HG03460 (cell line): ENCODE results near the gene BTBD18.
A peak's percentile ranks its signal among the peaks of the same experiment; 100 is the strongest.

Experiments
- ATAC-seq: cut with Tn5 transposase; IDR thresholded peaks from one replicate; pipeline ENCODE4 v1.9.1; 2021; ENCODE audit not compliant: unreplicated experiment

The BTBD18 gene

DNA sequence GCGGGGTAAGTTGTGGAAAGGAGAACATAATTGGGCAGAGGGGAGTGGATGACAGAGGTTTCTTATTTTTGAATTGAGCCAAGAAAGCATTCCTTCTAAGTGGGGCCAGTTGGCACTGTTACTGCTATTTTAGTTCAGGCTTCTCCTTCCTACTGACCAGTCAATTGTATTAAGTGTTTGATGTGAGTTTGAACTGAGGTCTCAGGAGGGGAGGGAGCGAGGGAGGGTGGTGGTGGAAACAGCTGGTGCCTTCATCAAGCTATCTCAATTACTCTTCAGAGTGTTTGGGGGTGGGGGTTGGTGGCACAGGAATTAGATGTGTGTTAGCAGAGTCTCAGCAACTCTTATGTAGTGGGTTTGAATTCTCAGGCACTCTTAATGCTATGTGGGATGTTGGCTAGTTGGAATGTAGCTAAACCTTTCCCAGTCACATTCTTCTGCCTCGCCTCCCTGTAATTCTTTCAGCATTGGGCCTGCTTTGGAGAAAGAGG is 24.5 kb upstream of the BTBD18 start:
- ATAC-seq: no peak

DNA sequence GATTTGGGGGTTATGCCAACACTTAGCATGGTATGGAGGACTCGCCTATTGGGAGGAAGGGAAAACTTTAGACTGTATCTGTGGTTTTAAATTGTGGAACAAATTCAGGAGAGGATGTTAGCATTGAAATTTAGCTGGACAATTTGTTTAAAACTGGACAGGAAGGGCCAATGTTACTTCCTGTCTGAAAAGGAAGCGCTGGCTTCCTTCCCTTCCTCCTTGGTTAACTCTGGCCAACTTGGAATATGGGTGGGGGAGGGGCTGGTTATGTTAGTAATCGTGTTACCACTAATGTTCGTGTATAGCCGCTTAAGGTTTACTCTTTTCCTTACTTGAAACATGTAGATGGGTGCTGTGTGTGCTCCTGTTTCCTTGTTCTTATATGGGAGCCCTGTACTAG is 23.9 kb upstream of the BTBD18 start:
- ATAC-seq: no peak

DNA sequence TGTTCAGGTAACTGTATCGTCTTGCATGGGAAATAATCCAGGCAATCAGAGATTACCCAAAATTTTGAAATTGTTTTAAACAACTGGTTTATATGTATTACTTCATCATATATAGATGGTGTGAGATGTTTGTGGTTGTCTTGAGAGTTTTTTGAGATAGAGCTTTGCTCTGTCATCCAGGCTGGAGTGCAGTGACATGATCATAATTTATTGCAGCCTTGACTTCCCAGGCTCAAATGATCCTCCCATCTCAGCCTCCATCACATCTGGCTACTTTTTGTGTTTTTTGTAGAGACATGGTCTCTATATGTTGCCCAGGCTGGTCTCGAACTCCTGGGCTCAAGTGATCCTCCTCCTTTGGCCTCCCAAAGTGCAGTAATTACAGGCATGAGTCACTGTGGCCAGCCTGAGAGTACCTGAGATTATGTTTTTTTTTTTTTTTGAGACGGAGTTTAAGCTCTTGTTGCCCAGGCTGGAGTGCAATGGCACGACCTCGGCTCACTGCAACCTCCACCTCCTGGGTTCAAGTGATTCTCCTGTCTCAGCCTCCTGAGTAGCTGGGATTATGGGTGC is 21.5 kb upstream of the BTBD18 start:
- no peak for ATAC-seq

DNA sequence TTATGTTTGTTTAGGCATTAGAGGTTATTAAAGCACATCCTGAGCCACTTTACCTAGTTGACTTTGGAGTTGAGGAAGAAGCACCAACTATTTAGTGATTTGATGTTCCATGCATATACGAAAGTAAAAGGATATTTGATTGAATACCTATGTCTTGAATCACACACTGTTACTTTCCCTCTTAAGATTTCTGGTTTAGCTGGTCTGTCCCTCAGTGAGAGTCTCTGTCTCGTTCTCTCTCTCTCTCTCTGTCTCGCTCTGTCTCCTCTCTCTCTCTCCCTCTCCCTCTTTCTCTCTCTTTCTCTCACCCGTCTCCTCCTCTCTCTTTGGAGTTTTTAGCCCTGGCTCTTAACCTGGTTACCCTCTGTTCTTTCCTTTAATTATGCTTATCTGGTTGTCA is 20.9 kb upstream of the BTBD18 start:
- ATAC-seq: no peak

DNA sequence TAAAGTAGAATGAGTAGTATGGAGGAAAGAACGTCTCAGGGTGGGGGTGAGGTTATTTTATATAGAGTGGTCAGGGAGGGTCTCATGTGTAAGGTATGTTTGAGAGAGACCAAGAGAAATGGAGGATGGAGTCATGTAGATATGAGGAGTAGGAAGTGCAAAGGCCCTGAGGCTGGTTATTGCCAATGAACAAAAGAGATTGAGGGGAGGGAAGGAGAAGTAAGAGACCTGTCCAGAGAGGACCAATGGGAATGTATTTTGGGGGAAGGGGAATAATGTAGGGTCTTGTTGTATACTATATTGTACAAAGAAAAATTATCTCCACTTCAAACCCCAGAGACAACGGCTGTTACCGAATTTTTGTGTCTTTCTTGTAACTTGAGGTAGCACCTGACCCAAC is 19.7 kb upstream of the BTBD18 start:
- ATAC-seq: no peak

DNA sequence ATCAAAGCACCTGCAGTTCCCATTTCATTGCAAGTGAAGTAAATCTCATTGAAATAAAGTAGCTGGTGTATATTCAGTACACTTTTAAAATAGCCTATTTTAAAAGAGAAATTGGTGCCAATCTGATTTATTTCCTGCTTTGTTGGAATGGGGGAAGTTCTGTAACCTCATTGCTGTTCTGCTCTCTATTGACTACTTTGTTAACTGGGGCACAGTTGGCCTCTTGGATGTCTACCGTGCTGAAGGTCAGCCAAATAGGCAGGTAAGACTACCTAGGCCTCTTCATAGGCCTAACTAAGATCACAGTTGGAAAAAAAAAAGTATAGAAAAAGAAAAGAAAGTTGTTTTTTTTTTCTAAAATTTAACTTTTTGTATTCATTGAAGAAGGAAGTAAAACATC is 19.2 kb upstream of the BTBD18 start:
- ATAC-seq: no peak

DNA sequence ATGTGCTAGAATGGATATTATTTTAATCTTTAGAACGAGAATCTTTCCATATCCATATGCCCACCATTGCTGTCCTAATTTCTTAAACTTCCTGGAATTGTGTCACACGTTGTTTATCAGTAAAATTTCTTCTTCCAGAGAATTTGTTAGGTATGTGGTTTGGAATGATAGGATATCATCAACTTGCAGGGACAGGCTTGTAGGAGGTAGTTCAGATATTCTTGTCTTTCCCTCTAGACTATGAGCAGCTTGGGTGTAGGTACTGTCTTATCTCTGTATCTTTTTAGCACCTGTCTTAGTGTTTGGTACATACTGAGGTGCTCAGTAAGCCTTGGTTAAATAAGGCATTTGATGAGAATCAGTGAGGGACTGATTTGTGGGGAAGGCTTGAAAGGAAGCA is 13.4 kb upstream of the BTBD18 start:
- ATAC-seq: no peak

DNA sequence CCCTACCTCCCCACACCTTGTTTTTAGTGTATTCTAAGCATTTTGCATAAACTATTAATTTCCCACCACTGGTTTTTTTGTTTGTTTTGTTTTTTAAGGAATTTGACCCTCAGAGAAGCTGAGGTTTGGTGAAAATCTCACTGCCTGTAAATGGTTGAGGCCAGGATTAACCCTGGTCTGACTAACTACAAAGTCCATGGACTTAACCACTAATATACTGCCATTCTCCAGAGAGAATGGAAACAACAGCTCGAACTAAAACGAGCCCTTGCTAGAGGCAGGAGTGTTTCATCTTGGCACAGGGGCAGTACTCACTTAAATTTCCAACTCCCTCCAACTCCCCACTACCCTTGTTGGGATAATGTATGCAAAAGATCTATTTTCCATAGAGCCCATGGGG is 12.9 kb upstream of the BTBD18 start:
- ATAC-seq: no peak

DNA sequence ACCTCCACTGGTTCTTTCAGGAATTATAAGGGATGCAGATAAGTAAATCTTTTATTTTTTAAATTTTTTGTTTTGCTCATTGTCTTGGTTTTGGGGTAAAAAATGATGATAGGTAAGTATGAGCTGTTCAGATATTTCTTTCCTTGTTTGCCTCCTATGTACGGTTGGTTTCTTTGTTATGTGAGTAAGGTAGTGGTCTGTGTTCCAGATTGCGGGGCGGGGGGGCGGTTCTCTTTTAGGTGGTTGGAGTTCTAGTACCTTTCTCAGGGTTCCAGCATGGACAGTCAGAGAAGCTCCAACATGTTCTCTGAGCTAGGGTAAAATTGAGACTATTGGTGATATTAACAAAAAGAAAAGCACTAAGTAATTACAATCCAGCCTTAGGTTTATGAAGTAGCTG is 12.4 kb upstream of the BTBD18 start:
- no peak for ATAC-seq

DNA sequence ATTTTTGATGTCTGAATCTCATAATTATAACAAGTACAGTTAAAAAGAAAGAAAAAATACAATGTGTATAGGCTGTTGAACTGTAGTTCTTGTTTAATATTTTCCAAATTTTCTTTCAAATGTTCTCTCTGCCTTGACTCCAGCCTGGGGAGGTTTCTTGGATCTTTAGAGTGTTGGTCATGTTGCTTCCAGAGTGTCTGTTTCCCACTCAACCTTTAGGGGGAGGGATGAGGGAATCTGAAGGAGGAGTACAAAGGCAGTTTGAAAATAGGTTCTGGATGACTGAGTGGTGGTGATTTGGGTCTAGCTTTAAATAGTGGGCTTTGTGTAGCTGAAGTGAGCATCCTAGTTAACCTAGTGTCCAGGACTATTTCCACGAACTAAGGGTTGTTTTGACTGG is 11.9 kb upstream of the BTBD18 start:
- ATAC-seq: no peak

DNA sequence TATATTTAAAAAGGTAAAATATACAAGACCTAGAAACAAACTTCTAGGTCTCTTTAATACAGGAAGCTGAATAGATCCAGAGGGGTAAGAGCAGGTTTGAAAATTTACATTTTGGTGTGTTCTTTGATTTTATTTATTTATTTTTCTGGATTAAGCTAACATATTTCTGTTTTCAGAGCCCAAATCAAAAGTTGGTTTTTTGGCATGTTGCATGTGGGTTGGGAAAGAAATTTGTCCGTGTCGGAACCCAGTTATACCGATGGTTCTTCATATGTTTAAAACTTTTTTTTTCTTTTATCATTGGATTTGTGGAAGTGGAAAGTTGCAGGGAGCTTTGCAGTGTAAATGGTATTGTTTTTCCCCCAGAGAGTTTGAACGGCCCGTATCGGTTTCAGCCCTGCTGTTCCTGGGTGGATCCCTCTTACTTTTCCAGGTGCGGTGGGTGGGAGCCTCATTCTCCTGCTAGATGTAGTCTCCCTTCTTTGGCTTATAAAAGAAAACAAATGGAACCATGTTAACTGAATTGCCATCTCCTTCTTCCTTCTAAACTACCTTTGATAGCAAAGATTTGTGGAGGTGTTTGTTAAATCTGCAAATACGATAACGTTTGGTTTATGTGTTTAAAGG is 10.7 kb upstream of the BTBD18 start:
- no peak for ATAC-seq

DNA sequence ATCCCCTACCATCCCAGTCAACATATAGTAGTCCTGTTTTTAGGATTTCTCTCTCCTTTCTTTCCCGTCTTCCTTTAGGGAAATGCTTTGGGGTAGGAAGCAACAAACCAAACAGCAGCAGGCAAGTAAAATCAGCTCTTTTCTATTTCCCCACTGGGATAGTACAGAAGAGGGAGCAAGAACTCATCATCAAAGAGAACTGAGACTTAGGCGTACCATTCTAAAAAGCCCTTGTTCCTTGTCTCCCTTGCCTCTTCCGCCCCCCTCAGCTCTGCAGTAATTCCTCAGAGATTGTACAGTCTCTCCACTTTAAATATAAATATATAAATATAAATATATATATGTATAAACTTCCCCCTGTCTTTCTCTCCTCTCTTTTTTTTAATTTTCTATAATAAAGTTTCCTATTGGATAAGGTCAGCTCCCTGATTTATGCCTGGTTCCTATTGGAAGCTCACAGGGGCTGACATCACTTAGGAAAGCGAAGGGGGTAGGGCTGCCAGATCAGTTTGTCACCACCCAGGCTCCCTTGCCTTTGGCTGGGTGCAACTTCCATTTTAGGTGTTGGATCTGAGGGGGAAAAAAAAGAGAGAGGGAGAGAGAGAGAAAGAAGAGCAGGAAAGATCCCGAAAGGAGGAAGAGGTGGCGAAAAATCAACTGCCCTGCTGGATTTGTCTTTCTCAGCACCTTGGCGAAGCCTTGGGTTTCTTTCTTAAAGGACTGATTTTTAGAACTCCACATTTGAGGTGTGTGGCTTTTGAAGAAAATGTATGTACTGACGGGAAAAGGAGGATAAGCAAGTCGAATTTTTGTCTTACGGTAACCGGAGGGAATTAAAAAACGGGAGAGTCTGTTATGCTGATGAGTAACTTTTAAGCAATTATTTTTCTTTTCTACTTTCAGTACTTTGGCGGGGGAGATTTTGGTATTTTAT is 9.9 kb upstream of the BTBD18 start, which contains the start of gene CTNND1:
Gene CTNND1 (plus strand): TSS at position 502 of the 934 bp plus-strand sequence. CDS start 29,677 bp downstream, outside the sequence.
- ATAC-seq: peak; percentile 92

DNA sequence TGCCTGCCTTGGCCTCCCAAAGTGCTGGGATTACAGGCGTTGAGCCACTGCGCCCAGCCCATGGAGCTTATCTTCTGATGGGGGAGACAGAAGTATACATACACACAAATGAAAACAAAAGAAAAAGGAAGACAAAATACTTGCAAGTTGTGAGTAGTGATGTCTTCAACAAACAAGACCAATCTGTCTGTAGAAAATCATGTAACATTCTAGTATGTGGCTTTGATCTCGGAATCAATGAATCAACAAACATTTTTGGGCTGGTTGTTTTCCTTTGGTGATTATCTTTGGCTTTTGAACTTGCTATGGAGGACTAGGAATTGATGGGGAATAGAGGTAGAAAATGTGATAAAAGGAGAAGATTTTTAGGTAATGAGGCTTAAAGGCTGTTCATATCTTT is 6.6 kb upstream of the BTBD18 start:
- no peak for ATAC-seq

DNA sequence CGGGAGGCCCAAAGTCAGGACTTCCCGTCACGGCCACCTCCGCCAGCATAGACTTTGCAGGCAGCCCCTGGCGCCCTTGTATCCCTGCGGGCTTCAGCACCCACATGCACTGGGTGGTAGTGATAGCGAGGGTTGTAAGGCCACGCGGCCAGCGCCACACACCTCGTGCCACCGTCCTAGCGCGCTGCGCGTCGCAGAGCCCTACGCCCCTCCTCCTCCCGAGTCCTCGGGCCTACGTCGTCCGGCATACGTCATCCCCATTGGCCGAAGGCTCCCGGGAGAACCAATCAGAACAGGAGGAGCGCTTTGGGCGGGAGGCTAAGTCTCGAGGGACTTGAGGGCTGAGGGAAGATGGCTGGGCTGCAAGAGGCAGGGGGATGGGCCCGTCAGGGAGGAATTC is 1.3 kb upstream of the BTBD18 start:
- ATAC-seq: no peak

DNA sequence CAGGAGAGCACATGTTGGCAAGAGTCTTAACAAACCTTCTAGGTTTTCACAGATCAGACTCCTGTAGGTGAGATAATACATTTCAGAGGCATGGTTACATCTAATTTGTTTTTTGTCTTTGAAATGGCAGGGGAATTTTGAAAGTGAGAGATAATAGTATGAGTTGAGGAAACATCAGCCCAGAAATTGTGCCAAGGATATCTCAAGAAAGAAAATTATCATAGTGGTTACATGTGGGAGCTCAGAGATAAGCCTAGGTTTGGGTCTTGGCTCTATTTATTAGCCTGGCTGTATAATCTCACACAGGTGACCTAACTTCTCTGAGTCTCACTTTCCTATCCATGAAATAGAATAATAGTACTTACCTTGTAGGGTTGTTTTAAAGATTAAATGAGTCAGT is 443 bp downstream of the BTBD18 start:
- no peak for ATAC-seq

DNA sequence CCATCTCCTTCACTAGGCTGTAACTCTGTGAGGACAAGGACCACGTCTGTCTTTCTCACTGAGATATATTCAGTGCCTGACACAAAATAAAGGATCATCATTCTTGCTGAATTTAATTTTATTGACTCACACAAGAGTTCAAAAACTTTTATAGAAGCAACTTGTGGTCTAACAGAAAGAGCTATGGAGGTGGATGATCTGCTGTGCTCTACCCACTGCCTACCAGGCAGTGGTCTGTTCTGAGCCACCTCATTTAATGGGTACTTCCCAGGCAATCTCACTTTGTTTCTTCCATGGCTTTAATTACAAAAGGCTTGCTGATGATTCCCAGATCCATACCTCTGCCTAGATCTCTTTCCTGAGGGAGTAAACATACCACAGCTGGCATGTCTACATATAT is 4.7 kb downstream of the BTBD18 start:
- ATAC-seq: no peak

DNA sequence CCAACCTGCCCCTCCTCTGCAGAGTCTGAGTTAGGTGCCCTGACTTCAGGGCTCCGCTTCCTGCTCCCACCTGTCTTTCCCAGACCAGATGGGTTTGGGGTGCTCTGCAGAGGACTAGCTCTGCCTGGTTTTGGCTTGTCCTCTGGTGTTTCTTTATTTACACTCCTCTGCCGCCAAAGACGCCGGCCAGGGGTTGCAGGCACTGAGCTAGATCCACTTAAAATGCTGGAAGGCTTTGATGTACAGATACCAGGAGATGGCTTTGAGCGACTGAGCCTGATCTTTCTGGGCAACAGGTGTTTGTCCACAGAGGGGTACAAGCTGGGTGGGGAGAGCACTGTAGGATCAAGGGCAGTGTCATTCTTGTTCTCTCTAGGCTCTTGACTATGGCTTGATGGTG is 6.4 kb downstream of the BTBD18 start:
- ATAC-seq: no peak

DNA sequence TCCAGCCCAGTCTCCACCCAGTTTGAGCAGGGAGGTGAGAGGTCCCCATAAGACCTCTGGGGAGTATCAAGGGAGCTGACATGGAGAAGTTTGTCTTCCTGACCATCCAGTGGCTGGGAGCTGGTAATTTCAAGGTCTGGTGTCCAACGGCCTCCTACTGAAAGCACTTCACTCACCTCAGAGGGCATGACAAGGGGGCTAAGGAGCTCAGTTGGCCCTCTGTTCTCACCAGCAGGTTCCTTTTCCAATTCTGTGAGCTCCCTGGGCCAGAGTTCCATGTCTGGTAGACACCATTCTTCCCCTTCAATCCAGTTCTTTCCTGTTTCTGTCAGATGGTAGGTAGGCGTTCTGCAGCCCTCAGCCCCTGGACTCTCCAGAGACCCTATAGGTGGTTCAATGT is 7.3 kb downstream of the BTBD18 start:
- ATAC-seq: no peak

DNA sequence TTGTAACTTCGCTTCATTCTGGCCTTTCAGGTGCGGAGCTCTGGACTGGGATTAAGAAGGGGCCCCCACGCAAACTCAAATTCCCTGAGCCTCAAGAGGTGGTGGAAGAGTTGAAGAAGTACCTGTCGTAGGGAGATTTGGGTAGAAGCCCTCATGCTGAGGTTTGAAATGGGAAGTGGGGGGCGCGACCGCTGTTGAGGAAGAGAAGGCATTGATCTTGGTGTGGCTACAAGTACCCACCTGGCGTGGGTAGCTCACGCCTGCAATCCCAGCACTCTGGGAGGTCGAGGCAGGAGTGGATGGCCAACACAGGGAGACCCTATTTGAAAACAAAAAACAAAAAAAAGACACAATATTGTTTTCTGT is 9.5 kb downstream of the BTBD18 start:
- ATAC-seq: no peak

DNA sequence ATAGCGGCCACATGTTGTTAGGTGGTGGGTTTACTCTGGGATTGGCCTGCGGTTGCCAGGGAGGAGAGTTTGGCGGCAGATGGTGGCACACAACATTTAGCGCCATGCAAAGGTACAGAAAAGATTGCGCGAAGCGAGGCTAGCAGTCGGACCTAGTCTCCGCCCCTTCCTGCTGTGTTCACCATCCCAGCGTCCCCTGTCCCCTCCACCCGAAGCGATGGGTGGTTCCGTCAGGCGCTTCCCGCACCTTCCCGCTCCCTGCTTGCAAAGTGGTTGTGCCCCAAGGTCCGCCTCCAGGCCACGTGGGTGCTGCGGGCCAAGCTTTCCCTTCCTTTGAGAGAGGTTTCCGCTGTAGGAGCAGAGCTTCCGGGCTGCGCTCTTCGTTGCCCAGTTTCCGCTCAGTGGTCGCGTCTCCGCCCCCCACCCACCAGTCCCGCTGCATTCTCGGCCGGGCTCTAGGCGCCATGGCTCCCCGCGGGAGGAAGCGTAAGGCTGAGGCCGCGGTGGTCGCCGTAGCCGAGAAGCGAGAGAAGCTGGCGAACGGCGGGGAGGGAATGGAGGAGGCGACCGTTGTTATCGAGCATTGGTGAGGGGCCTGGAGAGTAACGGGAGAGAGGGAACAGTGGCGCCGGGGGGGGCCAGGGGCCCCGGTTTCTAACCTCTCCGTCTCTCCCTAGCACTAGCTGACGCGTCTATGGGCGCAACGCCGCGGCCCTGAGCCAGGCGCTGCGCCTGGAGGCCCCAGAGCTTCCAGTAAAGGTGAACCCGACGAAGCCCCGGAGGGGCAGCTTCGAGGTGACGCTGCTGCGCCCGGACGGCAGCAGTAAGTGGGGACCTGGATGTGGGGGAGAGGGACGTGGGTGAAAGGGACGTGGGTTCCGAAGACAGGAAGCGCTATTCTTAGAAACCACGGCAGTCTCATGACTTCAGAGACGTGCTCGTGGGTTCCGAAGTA is 10.2 kb downstream of the BTBD18 start, which contains the start of gene SELENOH:
Gene SELENOH (plus strand): TSS at position 360 of the 955 bp plus-strand sequence. CDS start 105 bp downstream, at position 465.
- peak; percentile 90 for ATAC-seq
